Ishikawa (cell line): Measurements from ENCODE around the gene NEGR1.
A peak's percentile ranks its signal among the peaks of the same experiment; 100 is the strongest.

Source experiments
- CEBPB ChIP-seq: IDR thresholded peaks from 2 replicates; pipeline ENCODE4 v1.6.1; 2012
- CREB1 ChIP-seq: IDR thresholded peaks from 2 replicates; pipeline ENCODE4 v1.6.1; 2012; ENCODE audit warnings: low read depth
- EGR1 ChIP-seq: IDR thresholded peaks from 2 replicates; pipeline ENCODE4 v1.6.1; 2012
- EP300 ChIP-seq: IDR thresholded peaks from 2 replicates; pipeline ENCODE4 v1.6.1; 2012; ENCODE audit warnings: borderline replicate concordance
- FOXM1 ChIP-seq: IDR thresholded peaks from 2 replicates; pipeline ENCODE4 v1.6.1; 2012; ENCODE audit warnings: low read depth, borderline replicate concordance
- NFIC ChIP-seq: IDR thresholded peaks from 2 replicates; pipeline ENCODE4 v1.6.1; 2012
- RAD21 ChIP-seq: IDR thresholded peaks from 2 replicates; pipeline ENCODE4 v1.6.1; 2012; ENCODE audit warnings: low read depth
- TAF1 ChIP-seq: IDR thresholded peaks from 2 replicates; pipeline ENCODE4 v1.6.1; 2012; ENCODE audit warnings: low read depth, mild to moderate bottlenecking
- TCF12 ChIP-seq: IDR thresholded peaks from 2 replicates; pipeline ENCODE4 v1.6.1; 2012; ENCODE audit warnings: low read depth
- TEAD4 ChIP-seq: IDR thresholded peaks from 2 replicates; pipeline ENCODE4 v1.6.1; 2012
- YY1 ChIP-seq: IDR thresholded peaks from 2 replicates; pipeline ENCODE4 v1.6.1; 2012; ENCODE audit warnings: low read depth
- ZBTB7A ChIP-seq: IDR thresholded peaks from 2 replicates; pipeline ENCODE4 v1.6.1; 2012; ENCODE audit warnings: low read depth
- TF ChIP-seq, protein P1 (sequence below): IDR thresholded peaks from 2 replicates; pipeline ENCODE4 v1.6.1; 2012
- TF ChIP-seq, protein P2 (sequence below): IDR thresholded peaks from 2 replicates; pipeline ENCODE4 v1.6.1; 2012
- TF ChIP-seq, protein P3 (sequence below): IDR thresholded peaks from 2 replicates; pipeline ENCODE4 v1.6.1; 2012; ENCODE audit warnings: low read depth, mild to moderate bottlenecking

NEGR1 gene

DNA sequence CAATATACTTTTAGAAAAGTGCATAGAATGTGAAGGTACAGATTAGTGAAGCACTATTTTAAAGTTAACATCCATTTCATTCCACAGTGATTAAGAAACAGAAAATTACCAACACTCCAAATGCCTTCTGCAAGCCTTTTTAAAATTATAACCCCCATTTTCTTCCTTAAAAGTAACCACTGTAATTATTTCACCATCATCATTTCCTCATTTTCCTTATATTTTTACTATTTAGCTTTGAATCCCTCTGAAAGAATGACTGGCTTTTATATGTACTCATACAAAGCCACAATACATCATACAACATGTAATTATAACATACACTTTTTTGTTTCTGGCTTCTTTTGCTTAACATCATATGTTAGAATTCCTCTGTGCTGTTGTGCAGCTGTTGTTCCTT lies 6.5 kb upstream of the NEGR1 start:
- TF ChIP-seq YY1, result no peak
- no peak for TF ChIP-seq NFIC
- TF ChIP-seq TCF12, result no peak
- TF ChIP-seq TAF1, result no peak
- TF ChIP-seq, protein P1, sequence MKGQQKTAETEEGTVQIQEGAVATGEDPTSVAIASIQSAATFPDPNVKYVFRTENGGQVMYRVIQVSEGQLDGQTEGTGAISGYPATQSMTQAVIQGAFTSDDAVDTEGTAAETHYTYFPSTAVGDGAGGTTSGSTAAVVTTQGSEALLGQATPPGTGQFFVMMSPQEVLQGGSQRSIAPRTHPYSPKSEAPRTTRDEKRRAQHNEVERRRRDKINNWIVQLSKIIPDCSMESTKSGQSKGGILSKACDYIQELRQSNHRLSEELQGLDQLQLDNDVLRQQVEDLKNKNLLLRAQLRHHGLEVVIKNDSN, result no peak
- TF ChIP-seq, protein P2, sequence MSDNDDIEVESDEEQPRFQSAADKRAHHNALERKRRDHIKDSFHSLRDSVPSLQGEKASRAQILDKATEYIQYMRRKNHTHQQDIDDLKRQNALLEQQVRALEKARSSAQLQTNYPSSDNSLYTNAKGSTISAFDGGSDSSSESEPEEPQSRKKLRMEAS, result no peak
- no peak for TF ChIP-seq RAD21
- TF ChIP-seq EP300, result no peak
- TF ChIP-seq EGR1, result no peak
- no peak for TF ChIP-seq ZBTB7A
- TF ChIP-seq TEAD4, result no peak
- TF ChIP-seq, protein P3, sequence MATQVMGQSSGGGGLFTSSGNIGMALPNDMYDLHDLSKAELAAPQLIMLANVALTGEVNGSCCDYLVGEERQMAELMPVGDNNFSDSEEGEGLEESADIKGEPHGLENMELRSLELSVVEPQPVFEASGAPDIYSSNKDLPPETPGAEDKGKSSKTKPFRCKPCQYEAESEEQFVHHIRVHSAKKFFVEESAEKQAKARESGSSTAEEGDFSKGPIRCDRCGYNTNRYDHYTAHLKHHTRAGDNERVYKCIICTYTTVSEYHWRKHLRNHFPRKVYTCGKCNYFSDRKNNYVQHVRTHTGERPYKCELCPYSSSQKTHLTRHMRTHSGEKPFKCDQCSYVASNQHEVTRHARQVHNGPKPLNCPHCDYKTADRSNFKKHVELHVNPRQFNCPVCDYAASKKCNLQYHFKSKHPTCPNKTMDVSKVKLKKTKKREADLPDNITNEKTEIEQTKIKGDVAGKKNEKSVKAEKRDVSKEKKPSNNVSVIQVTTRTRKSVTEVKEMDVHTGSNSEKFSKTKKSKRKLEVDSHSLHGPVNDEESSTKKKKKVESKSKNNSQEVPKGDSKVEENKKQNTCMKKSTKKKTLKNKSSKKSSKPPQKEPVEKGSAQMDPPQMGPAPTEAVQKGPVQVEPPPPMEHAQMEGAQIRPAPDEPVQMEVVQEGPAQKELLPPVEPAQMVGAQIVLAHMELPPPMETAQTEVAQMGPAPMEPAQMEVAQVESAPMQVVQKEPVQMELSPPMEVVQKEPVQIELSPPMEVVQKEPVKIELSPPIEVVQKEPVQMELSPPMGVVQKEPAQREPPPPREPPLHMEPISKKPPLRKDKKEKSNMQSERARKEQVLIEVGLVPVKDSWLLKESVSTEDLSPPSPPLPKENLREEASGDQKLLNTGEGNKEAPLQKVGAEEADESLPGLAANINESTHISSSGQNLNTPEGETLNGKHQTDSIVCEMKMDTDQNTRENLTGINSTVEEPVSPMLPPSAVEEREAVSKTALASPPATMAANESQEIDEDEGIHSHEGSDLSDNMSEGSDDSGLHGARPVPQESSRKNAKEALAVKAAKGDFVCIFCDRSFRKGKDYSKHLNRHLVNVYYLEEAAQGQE, result no peak
- TF ChIP-seq CREB1, result no peak
- TF ChIP-seq CEBPB, result no peak

DNA sequence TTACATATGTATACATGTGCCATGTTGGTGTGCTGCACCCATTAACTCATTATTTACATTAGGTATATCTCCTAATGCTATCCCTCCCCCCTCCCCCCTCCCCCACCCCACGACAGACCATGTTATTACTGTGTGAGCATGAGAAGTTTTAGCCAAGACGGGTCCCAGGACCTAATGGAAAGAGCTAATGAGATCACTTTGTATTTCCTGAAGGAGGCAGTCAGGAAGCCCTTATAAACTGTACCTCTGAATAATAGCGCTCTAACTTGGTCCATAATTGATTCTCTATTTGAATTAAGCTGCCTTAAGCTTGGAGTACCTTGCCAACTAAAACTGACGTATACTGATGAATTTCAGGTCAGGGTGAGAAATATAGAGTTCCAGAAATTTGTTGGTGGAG lies 4.1 kb upstream of the NEGR1 start:
- TF ChIP-seq, protein P2, result no peak
- TF ChIP-seq CEBPB (no peak), ZBTB7A (no peak), NFIC (no peak), TAF1 (no peak), RAD21 (no peak), TCF12 (no peak), CREB1 (no peak), EGR1 (no peak), FOXM1 (no peak)
- TF ChIP-seq, protein P3, result no peak

DNA sequence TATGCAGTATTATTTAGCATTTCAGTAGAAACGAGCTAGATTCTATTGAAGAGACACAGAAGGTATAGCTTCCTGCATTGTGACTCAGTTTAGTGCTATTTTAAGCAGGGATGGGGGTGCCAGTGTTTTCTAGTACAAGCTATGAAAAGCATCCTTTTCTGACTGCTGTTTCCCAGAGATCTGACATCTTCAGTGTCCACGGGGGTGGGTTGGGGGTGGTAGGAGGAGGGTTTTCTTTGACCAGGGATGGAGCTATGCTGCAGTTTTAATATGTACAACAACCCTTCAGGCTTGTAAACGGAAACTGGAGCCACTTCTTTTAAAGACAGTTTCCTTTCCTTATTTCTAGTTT lies 2.7 kb upstream of the NEGR1 start:
- TF ChIP-seq NFIC (peak; percentile 0; the same call in 1 of the 2 replicates), TAF1 (no peak)
- TF ChIP-seq, protein P2, result no peak

DNA sequence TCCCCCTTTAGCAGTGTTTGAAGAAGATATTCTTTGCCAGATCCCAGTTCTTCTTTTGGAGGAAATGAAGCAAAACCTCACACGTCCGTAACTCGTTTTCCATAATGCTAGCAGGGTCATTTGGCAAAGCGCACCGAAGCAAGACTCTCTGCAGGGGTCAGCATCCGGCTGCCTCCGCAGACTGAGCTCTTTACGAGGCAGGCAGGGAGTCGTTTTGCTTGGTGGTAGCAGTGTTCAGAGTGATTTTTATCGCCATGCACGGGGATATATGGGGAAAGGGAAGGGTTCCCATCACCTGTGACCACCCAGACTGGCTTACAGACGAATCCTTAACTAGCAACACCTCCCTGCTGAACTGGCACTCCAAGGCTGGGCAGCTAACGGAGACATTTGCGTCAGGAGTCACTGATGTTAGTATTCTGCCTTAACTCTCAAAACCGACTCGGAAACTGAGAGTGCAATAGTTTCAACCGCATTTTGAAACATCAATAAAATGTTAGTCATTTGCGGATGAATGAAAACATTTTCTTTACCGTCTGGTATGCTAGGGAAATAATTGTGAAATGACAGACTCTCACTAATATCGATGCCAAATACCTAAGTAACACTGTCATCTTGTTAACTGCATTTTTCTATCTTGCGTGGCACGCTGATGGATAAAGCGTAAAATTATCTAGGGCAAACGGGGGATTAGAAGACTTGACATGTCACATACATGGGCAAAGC lies 2.2 kb upstream of the NEGR1 start:
- TF ChIP-seq, protein P3, result no peak
- TF ChIP-seq EGR1, result no peak
- no peak for TF ChIP-seq FOXM1
- no peak for TF ChIP-seq TAF1
- no peak for TF ChIP-seq CEBPB
- peak; percentile 27; the same call in 1 of the 2 replicates for TF ChIP-seq EP300
- TF ChIP-seq CREB1, result no peak
- TF ChIP-seq TCF12, result no peak
- TF ChIP-seq TEAD4, result peak; percentile 80
- TF ChIP-seq, protein P2, result no peak
- peak; percentile 13; the same call in 1 of the 2 replicates for TF ChIP-seq NFIC
- no peak; the same call in 1 of the 2 replicates for TF ChIP-seq ZBTB7A
- TF ChIP-seq, protein P1, result no peak
- no peak for TF ChIP-seq YY1
- peak; percentile 23 for TF ChIP-seq RAD21
